CD4-positive, alpha-beta memory T cell (primary cell): ENCODE data around the gene TGIF2. TPM values are rescaled to one million over a fixed set of nuclear protein-coding genes. Genes with fewer than 3 reads are reported as not detected.
A peak's percentile ranks its signal among the peaks of the same experiment; 100 is the strongest.

Source experiments
- CTCF ChIA-PET: fragments of 350-600 bp; sonication (Branson Sonifier 250); formaldehyde crosslinking; loops from one replicate; lab custom pipeline; 2021; ENCODE audit warnings: inconsistent platforms; ENCODE audit not compliant: partially characterized antibody; lab: Charles Lee
- POLR2A ChIA-PET: fragments of 350-600 bp; sonication (Branson Sonifier 250); formaldehyde crosslinking; loops from one replicate; lab custom pipeline; 2021; ENCODE audit not compliant: partially characterized antibody; lab: Charles Lee
- DNase-seq, 5 donors: peaks; one replicate each; pipeline versions ENCODE4 v3.0.0 to v3.0.0-alpha.2; 2020 to 2022; ENCODE audit warnings: mixed read lengths in 1 of 5
- H3K27ac ChIP-seq: one replicate; pipeline ENCODE4 v1.7.0; 2013; ENCODE audit warnings: low read depth, low read length
- H3K27me3 ChIP-seq: 2 replicates; pipeline ENCODE4 v1.7.0; 2013; ENCODE audit warnings: mild to moderate bottlenecking, low read length, moderate library complexity; ENCODE audit not compliant: insufficient read depth
- H3K36me3 ChIP-seq: 2 replicates; pipeline ENCODE4 v1.7.0; 2013; ENCODE audit warnings: mild to moderate bottlenecking, low read length, moderate library complexity; ENCODE audit not compliant: insufficient read depth
- H3K4me1 ChIP-seq: 2 replicates; pipeline ENCODE4 v1.7.0; 2013; ENCODE audit warnings: mild to moderate bottlenecking, low read length, moderate library complexity; ENCODE audit not compliant: insufficient read depth
- H3K4me3 ChIP-seq, 2 donors: one replicate each; pipeline ENCODE4 v1.7.0; 2013; ENCODE audit warnings: low read length in 2 of 2, mild to moderate bottlenecking in 1 of 2
- H3K9me3 ChIP-seq, 2 donors: one replicate each; pipeline ENCODE4 v1.7.0; 2013; ENCODE audit warnings: low read length in 2 of 2, control low read depth in 1 of 2; ENCODE audit not compliant: control insufficient read depth in 1 of 2
- H3K27ac Mint-ChIP-seq, 7 donors: one replicate each; pipeline ENCODE4 v1.8.0; 2020 to 2021; ENCODE audit warnings: mixed read lengths in 7 of 7, mild to moderate bottlenecking in 6 of 7, inconsistent platforms in 3 of 7, moderate library complexity in 3 of 7
- H3K27me3 Mint-ChIP-seq, 2 donors: one replicate each; pipeline ENCODE4 v1.8.0; 2020 to 2021; ENCODE audit warnings: mixed read lengths in 2 of 2
- H3K36me3 Mint-ChIP-seq, 2 donors: one replicate each; pipeline ENCODE4 v1.8.0; 2020 to 2021; ENCODE audit warnings: mixed read lengths in 2 of 2, inconsistent platforms in 1 of 2, mild to moderate bottlenecking in 1 of 2
- H3K4me1 Mint-ChIP-seq, 4 donors: one replicate each; pipeline ENCODE4 v1.8.0; 2020 to 2021; ENCODE audit warnings: mixed read lengths in 4 of 4, mild to moderate bottlenecking in 1 of 4
- H3K4me3 Mint-ChIP-seq, 8 donors: one replicate each; pipeline ENCODE4 v1.8.0; 2020 to 2021; ENCODE audit warnings: mixed read lengths in 8 of 8, mild to moderate bottlenecking in 7 of 8, moderate library complexity in 6 of 8, inconsistent platforms in 3 of 8
- H3K9me3 Mint-ChIP-seq, 8 donors: one replicate each; pipeline ENCODE4 v1.8.0; 2020 to 2021; ENCODE audit warnings: mixed read lengths in 8 of 8, mild to moderate bottlenecking in 5 of 8, inconsistent platforms in 3 of 8, moderate library complexity in 1 of 8
- intact Hi-C: fragments of 100-400 bp; cut with micrococcal nuclease; formaldehyde crosslinking; loops from one replicate; pipeline ENCODE4 v1.15.1; 2023
- polyA plus RNA-seq, 2 donors: library from polyadenylated mRNA; unstranded; fragments of 300-500 nt; fragmentation: Illumina TruSeq; gene quantifications; one replicate each; pipeline ENCODE4 v1.2.3, GENCODE V29; 2021
- total RNA-seq, 2 experiments: library from RNA; stranded (reverse); gene quantifications; one replicate each; pipeline ENCODE4 v1.2.3, GENCODE V29; 2021

Gene TGIF2
- total and polyA plus RNA-seq, 4 experiments from 2014 or later: 19.2 to 35.0 (median 28.2) TPM

GRCh38 chr20:36579996-36580545, 6.7 kb downstream of the TGIF2 start:
- H3K27me3 ChIP-seq: no peaks in the 10 kb centered on the region
- no peak overlapping the region for H3K4me3 ChIP-seq
- CTCF ChIA-PET: interaction anchor here (11.4 kb wide), 1 partner anchor 10 kb away, joined by 132 read pairs; no protein-coding TSS in a partner anchor
- peak overlapping the region in 6 of 7 donors; percentile 24 to 84 (median 72) for H3K27ac Mint-ChIP-seq
- H3K9me3 Mint-ChIP-seq: peaks cover 0 to 3% (median 0%) of the 10 kb centered on the region in 8 donors
- peaks cover 23% of the 10 kb centered on the region for H3K36me3 ChIP-seq
- intact Hi-C loops: loop anchor here (10.0 kb wide), 1 partner anchor 625 kb away; the partner anchor contains the start of gene SCAND1
- H3K27ac ChIP-seq: no peak overlapping the region
- DNase-seq: no peak
- H3K4me1 Mint-ChIP-seq: peaks cover 19 to 36% (median 27%) of the 10 kb centered on the region in 4 donors
- POLR2A ChIA-PET: interaction anchor here (10.7 kb wide), 1 partner anchor 12 kb away, joined by 202 read pairs; no protein-coding TSS in a partner anchor
- H3K4me1 ChIP-seq: peaks cover 38% of the 10 kb centered on the region
- H3K27me3 Mint-ChIP-seq: no peaks in the 10 kb centered on the region
- peak overlapping the region in 1 of 8 donors; percentile 11 for H3K4me3 Mint-ChIP-seq
- no peaks in the 10 kb centered on the region for H3K9me3 ChIP-seq
- peaks cover 19 to 43% of the 10 kb centered on the region in 2 donors for H3K36me3 Mint-ChIP-seq

- intact Hi-C loops: no loop called here
- ChIA-PET CTCF (no interaction called here), POLR2A (interaction anchor here (1.0 to 1.4 kb wide), 2 partner anchors 9 to 10 kb away, joined by 3 read pairs; partner anchors contain the start of gene TGIF2)
These were observed 8.9 kb downstream of the TGIF2 start for GRCh38 chr20:36582322-36582721.

GRCh38 chr20:36582821-36583220, 9.4 kb downstream of the TGIF2 start:
- Histone ChIP-seq H3K36me3 (peaks cover 23% of the 10 kb centered on the region), H3K4me1 (peaks cover 22% of the 10 kb centered on the region), H3K27me3 (no peaks in the 10 kb centered on the region), H3K9me3 (no peaks in the 10 kb centered on the region), H3K27ac (no peak overlapping the region), H3K4me3 (no peak overlapping the region)
- Mint-ChIP-seq H3K27me3 (no peaks in the 10 kb centered on the region), H3K4me3 (no peak overlapping the region), H3K36me3 (peaks cover 26 to 40% of the 10 kb centered on the region in 2 donors), H3K27ac (peak overlapping the region; percentile 23 to 91 (median 78)), H3K9me3 (peaks cover 0 to 2% (median 0%) of the 10 kb centered on the region in 8 donors), H3K4me1 (peaks cover 10 to 32% (median 22%) of the 10 kb centered on the region in 4 donors)
- ChIA-PET POLR2A (interaction anchor here (1.0 to 1.4 kb wide), 3 partner anchors 9 to 13 kb away, joined by 3 read pairs; partner anchors contain the start of gene TGIF2), CTCF (no interaction called here)
- intact Hi-C loops: no loop called here
- no peak for DNase-seq

More at GRCh38 chr20:36582322-36582721, 8.9 kb downstream of the TGIF2 start:
- Mint-ChIP-seq H3K36me3 (peaks cover 26 to 40% of the 10 kb centered on the region in 2 donors), H3K4me3 (peak overlapping the region in 2 of 8 donors; percentile 29 to 48), H3K27ac (peak overlapping the region; percentile 67 to 91 (median 85)), H3K27me3 (no peaks in the 10 kb centered on the region), H3K9me3 (peaks cover 0 to 2% (median 0%) of the 10 kb centered on the region in 8 donors), H3K4me1 (peaks cover 8 to 27% (median 19%) of the 10 kb centered on the region in 4 donors)
- Histone ChIP-seq H3K27ac (no peak overlapping the region), H3K4me1 (peaks cover 22% of the 10 kb centered on the region), H3K4me3 (no peak overlapping the region), H3K27me3 (no peaks in the 10 kb centered on the region), H3K36me3 (peaks cover 23% of the 10 kb centered on the region), H3K9me3 (no peaks in the 10 kb centered on the region)
- peak in 1 of 5 donors; percentile 37 for DNase-seq

GRCh38 chr20:36584018-36584481, 10.7 kb downstream of the TGIF2 start:
- intact Hi-C loops: no loop called here
- Histone ChIP-seq H3K9me3 (no peaks in the 10 kb centered on the region), H3K36me3 (peaks cover 19% of the 10 kb centered on the region), H3K4me3 (no peak overlapping the region), H3K4me1 (peaks cover 16% of the 10 kb centered on the region), H3K27me3 (no peaks in the 10 kb centered on the region), H3K27ac (no peak overlapping the region)
- POLR2A ChIA-PET: interaction anchor here (1.3 kb wide), 1 partner anchor 12 kb away, joined by 3 read pairs; no protein-coding TSS in a partner anchor
- no peak for DNase-seq
- Mint-ChIP-seq H3K36me3 (peaks cover 26 to 38% of the 10 kb centered on the region in 2 donors), H3K27ac (peak overlapping the region in 4 of 7 donors; percentile 49 to 76 (median 60)), H3K27me3 (no peaks in the 10 kb centered on the region), H3K9me3 (peaks cover 0 to 2% (median 0%) of the 10 kb centered on the region in 8 donors), H3K4me1 (peaks cover 10 to 32% (median 22%) of the 10 kb centered on the region in 4 donors), H3K4me3 (no peak overlapping the region)
- CTCF ChIA-PET: interaction anchor here (1.1 to 13.2 kb wide), 2 partner anchors 8 to 23 kb away, joined by 3 to 132 read pairs; partner anchors contain the start of gene TGIF2

GRCh38 chr20:36585410-36586125, 12.2 kb downstream of the TGIF2 start:
- H3K27ac Mint-ChIP-seq: peak overlapping the region in 2 of 7 donors; percentile 7 to 22
- no peaks in the 10 kb centered on the region for H3K9me3 ChIP-seq
- intact Hi-C loops: no loop called here
- no peak overlapping the region for H3K27ac ChIP-seq
- no peak for DNase-seq
- H3K4me3 Mint-ChIP-seq: no peak overlapping the region
- H3K4me1 Mint-ChIP-seq: peaks cover 12 to 30% (median 18%) of the 10 kb centered on the region in 4 donors
- no peaks in the 10 kb centered on the region for H3K9me3 Mint-ChIP-seq
- H3K36me3 ChIP-seq: peaks cover 5% of the 10 kb centered on the region
- no peaks in the 10 kb centered on the region for H3K27me3 ChIP-seq
- no peak overlapping the region for H3K4me3 ChIP-seq
- peaks cover 17 to 34% of the 10 kb centered on the region in 2 donors for H3K36me3 Mint-ChIP-seq
- H3K4me1 ChIP-seq: peaks cover 16% of the 10 kb centered on the region
- ChIA-PET POLR2A (interaction anchor here (0.7 to 13.7 kb wide), 5 partner anchors 10 to 32 kb away, joined by 3 to 202 read pairs (median 4); partner anchors contain the start of genes RAB5IF and TGIF2), CTCF (interaction anchor here (2.1 to 13.2 kb wide), 2 partner anchors 9 to 10 kb away, joined by 9 to 132 read pairs; partner anchors contain the start of gene TGIF2)
- H3K27me3 Mint-ChIP-seq: no peaks in the 10 kb centered on the region

GRCh38 chr20:36587388-36588070, 14.1 kb downstream of the TGIF2 start:
- Mint-ChIP-seq H3K9me3 (no peaks in the 10 kb centered on the region), H3K36me3 (peaks cover 12 to 39% of the 10 kb centered on the region in 2 donors), H3K27ac (peak overlapping the region; percentile 25 to 88 (median 68)), H3K4me3 (no peak overlapping the region), H3K4me1 (peaks cover 17 to 38% (median 24%) of the 10 kb centered on the region in 4 donors), H3K27me3 (no peaks in the 10 kb centered on the region)
- ChIA-PET CTCF (interaction anchor here (0.7 to 13.2 kb wide), 5 partner anchors 12 to 167 kb away, joined by 3 to 132 read pairs (median 4); partner anchors contain the start of gene TGIF2), POLR2A (interaction anchor here (1.0 to 13.7 kb wide), 4 partner anchors 7 to 159 kb away, joined by 4 to 202 read pairs (median 74); partner anchors contain the start of genes NDRG3, RAB5IF and TGIF2)
- no peaks in the 10 kb centered on the region for H3K27me3 ChIP-seq
- DNase-seq: no peak
- no peak overlapping the region for H3K27ac ChIP-seq
- intact Hi-C loops: no loop called here
- H3K9me3 ChIP-seq: no peaks in the 10 kb centered on the region
- H3K4me1 ChIP-seq: peaks cover 17% of the 10 kb centered on the region
- H3K36me3 ChIP-seq: peaks cover 4% of the 10 kb centered on the region
- no peak overlapping the region for H3K4me3 ChIP-seq
